HCT116 (cell line): ENCODE data around the gene SMAD2. TPM values are rescaled to one million over a fixed set of nuclear protein-coding genes. Genes with fewer than 3 reads are reported as not detected.

Experiments used
- ATAC-seq: fragments of 200-7000 bp; cut with Tn5 transposase; 2 replicates; pipeline ENCODE4 v1.9.1; 2020; ENCODE audit warnings: mild to moderate bottlenecking, moderate library complexity
- BruUV-seq: library from RNA; stranded (reverse); fragments of 400-500 nt; replicated peaks from 2 replicates; lab custom pipeline; 2021; lab: Mats Ljungman, UMichigan
- CTCF ChIA-PET: fragments of 300-600 bp; sonication (Branson Sonifier 250); formaldehyde crosslinking; loops from one replicate; lab custom pipeline; 2021; ENCODE audit warnings: antibody characterized with exemption; lab: Charles Lee
- POLR2A ChIA-PET: fragments of 300-600, 350-600 bp; sonication (Branson Sonifier 250); formaldehyde crosslinking; loops from one replicate; lab custom pipeline; 2021; ENCODE audit warnings: antibody characterized with exemption; lab: Charles Lee
- RAD21 ChIA-PET, 2 experiments: fragments of 300-600 bp; sonication (Branson Sonifier 250); formaldehyde crosslinking; loops; one replicate each; lab custom pipeline; 2023; ENCODE audit warnings: low total read pairs in 2 of 2; ENCODE audit not compliant: uncharacterized antibody in 2 of 2, unreplicated experiment in 2 of 2, low non-redundant PET in 1 of 2; lab: Charles Lee
- DNase-seq: peaks from one replicate; pipeline ENCODE4 v3.0.0-alpha.2; 2010; ENCODE audit warnings: low read depth, low spot score
- H2AFZ ChIP-seq: fragments of 200-600 bp; shearing (Covaris generic), sonication (generic); 2 replicates; pipeline ENCODE4 v1.6.1; 2017; ENCODE audit warnings: low read depth, mixed run types, mixed read lengths, antibody characterized with exemption, low read length; ENCODE audit not compliant: poor library complexity, severe bottlenecking
- H3K27ac ChIP-seq: 2 replicates; pipeline ENCODE4 v1.5.1; 2012; ENCODE audit warnings: low read depth, low read length
- H3K27me3 ChIP-seq: fragments of 200-600 bp; sonication (generic); 2 replicates; pipeline ENCODE4 v1.6.1; 2016; ENCODE audit warnings: mixed run types, low read length, mixed read lengths; ENCODE audit not compliant: insufficient read depth
- H3K36me3 ChIP-seq, 2 experiments: fragments of 200-500 bp in 1 of 2; fragments of 200-600 bp in 1 of 2; sonication (Bioruptor generic) in 1 of 2; sonication (generic) in 1 of 2; 2 replicates each; pipeline versions ENCODE4 v1.5.1 to v1.6.1; 2014 to 2016; ENCODE audit warnings: low read length in 2 of 2, inconsistent platforms in 1 of 2, mixed read lengths in 1 of 2, mixed run types in 1 of 2; ENCODE audit not compliant: insufficient read depth in 2 of 2, control insufficient read depth in 1 of 2
- H3K4me1 ChIP-seq, 2 experiments: fragments of 200-600 bp in 1 of 2; sonication (generic) in 1 of 2; 2 replicates each; pipeline versions ENCODE4 v1.5.1 to v1.6.1; 2012 to 2017; ENCODE audit warnings: low read length in 2 of 2, inconsistent platforms in 1 of 2, mild to moderate bottlenecking in 1 of 2, mixed read lengths in 1 of 2, mixed run types in 1 of 2, moderate library complexity in 1 of 2; ENCODE audit not compliant: insufficient read depth in 2 of 2, control insufficient read depth in 1 of 2
- H3K4me2 ChIP-seq: fragments of 200-600 bp; sonication (generic); 2 replicates; pipeline ENCODE4 v1.6.1; 2017; ENCODE audit warnings: mixed run types, low read length, mixed read lengths
- H3K4me3 ChIP-seq, 2 experiments: fragments of 200-600 bp in 1 of 2; sonication (generic) in 1 of 2; replicated peaks in 1 of 2; 2 replicates each; pipeline ENCODE4 v1.5.1; 2011 to 2016; ENCODE audit warnings: low read length in 2 of 2, control low read depth in 1 of 2, low read depth in 1 of 2, mild to moderate bottlenecking in 1 of 2, mixed read lengths in 1 of 2, mixed run types in 1 of 2
- H3K79me2 ChIP-seq: fragments of 200-600 bp; sonication (generic); 2 replicates; pipeline ENCODE4 v1.6.1; 2017; ENCODE audit warnings: mild to moderate bottlenecking, mixed run types, low read length, moderate library complexity, mixed read lengths; ENCODE audit not compliant: insufficient read depth
- H3K9ac ChIP-seq: fragments of 200-600 bp; sonication (generic); 2 replicates; pipeline ENCODE4 v1.6.1; 2016; ENCODE audit warnings: low read length, mixed read lengths
- H3K9me2 ChIP-seq: fragments of 200-600 bp; sonication (generic), shearing (Covaris generic); 2 replicates; pipeline ENCODE4 v1.6.1; 2017; ENCODE audit warnings: mixed run types, mild to moderate bottlenecking, moderate library complexity; ENCODE audit not compliant: insufficient read depth
- H3K9me3 ChIP-seq, 2 experiments: fragments of 200-500 bp in 1 of 2; fragments of 200-600 bp in 1 of 2; sonication (Bioruptor generic) in 1 of 2; sonication (generic) in 1 of 2; 2 replicates each; pipeline ENCODE4 v1.6.1; 2014 to 2017; ENCODE audit warnings: low read length in 2 of 2, mixed read lengths in 2 of 2, inconsistent platforms in 1 of 2, low read depth in 1 of 2, mild to moderate bottlenecking in 1 of 2, mixed run types in 1 of 2, moderate library complexity in 1 of 2; ENCODE audit not compliant: control insufficient read depth in 1 of 2, insufficient read depth in 1 of 2
- H4K20me1 ChIP-seq: fragments of 200-600 bp; sonication (generic), shearing (Covaris generic); 2 replicates; pipeline ENCODE4 v1.6.1; 2017; ENCODE audit warnings: mixed run types, mild to moderate bottlenecking, moderate library complexity; ENCODE audit not compliant: insufficient read depth
- ATF3 ChIP-seq: IDR thresholded peaks from 2 replicates; pipeline ENCODE4 v1.6.1; 2012
- EGR1 ChIP-seq: IDR thresholded peaks from 2 replicates; pipeline ENCODE4 v1.6.1; 2012; ENCODE audit warnings: low read depth
- EZH2 ChIP-seq: fragments of 200-600 bp; sonication (generic); IDR thresholded peaks from 2 replicates; pipeline ENCODE4 v1.6.1; 2017; ENCODE audit warnings: antibody characterized with exemption, mixed run types
- FOSL1 ChIP-seq: IDR thresholded peaks from 2 replicates; pipeline ENCODE4 v1.6.1; 2012; ENCODE audit warnings: low read depth
- MAX ChIP-seq: IDR thresholded peaks from 2 replicates; pipeline ENCODE4 v1.6.1; 2012
- POLR2A ChIP-seq: IDR thresholded peaks from 2 replicates; pipeline ENCODE4 v1.7.0; 2011; ENCODE audit warnings: borderline replicate concordance; ENCODE audit not compliant: insufficient read depth, insufficient read length; ENCODE audit errors: extremely low read depth
- POLR2AphosphoS5 ChIP-seq: IDR thresholded peaks from 2 replicates; pipeline ENCODE4 v1.6.1; 2011; ENCODE audit warnings: mild to moderate bottlenecking, low read depth, low read length, moderate library complexity
- SRF ChIP-seq: IDR thresholded peaks from 2 replicates; pipeline ENCODE4 v1.6.1; 2012; ENCODE audit warnings: low read depth
- YY1 ChIP-seq: IDR thresholded peaks from 2 replicates; pipeline ENCODE4 v1.6.1; 2011; ENCODE audit warnings: low read length, low read depth, moderate library complexity, mild to moderate bottlenecking; ENCODE audit not compliant: insufficient replicate concordance; ENCODE audit errors: extremely low read depth
- ZBTB33 ChIP-seq: IDR thresholded peaks from 2 replicates; pipeline ENCODE4 v1.6.1; 2011; ENCODE audit warnings: mild to moderate bottlenecking, low read length, moderate library complexity; ENCODE audit not compliant: insufficient replicate concordance; ENCODE audit errors: extremely low read depth
- ZNF274 ChIP-seq: fragments of 200-500 bp; sonication (Bioruptor generic); IDR thresholded peaks from 2 replicates; pipeline ENCODE4 v1.6.1; 2014; ENCODE audit warnings: mild to moderate bottlenecking, low read depth, low read length, inconsistent platforms
- intact Hi-C: fragments of 100-400 bp; cut with micrococcal nuclease; formaldehyde crosslinking; loops from 2 replicates; pipeline ENCODE4 v1.10.0; 2022
- total RNA-seq: library from RNA; stranded (reverse); gene quantifications from one replicate; pipeline ENCODE4 v1.2.1, GENCODE V29; 2021; ENCODE audit not compliant: unreplicated experiment

The SMAD2 gene
- total RNA-seq, 1 experiment from 2014 or later, result 130 TPM

GRCh38 chr18:47978603-47979002, 48.1 kb upstream of the SMAD2 start:
- Histone ChIP-seq H3K4me2 (no peak overlapping the region), H2AFZ (no peak overlapping the region), H3K9me3 (no peaks in the 10 kb centered on the region), H4K20me1 (no peaks in the 10 kb centered on the region), H3K79me2 (no peaks in the 10 kb centered on the region), H3K27me3 (no peaks in the 10 kb centered on the region), H3K27ac (no peak overlapping the region), H3K36me3 (no peaks in the 10 kb centered on the region), H3K4me1 (no peaks in the 10 kb centered on the region), H3K4me3 (no peak overlapping the region), H3K9me2 (no peaks in the 10 kb centered on the region), H3K9ac (no peak overlapping the region)
- ChIA-PET POLR2A (no interaction called here), CTCF (no interaction called here), RAD21 (no interaction called here)
- BruUV-seq, result no TSS peak
- TF ChIP-seq POLR2A, result no peak
- TF ChIP-seq FOSL1, result no peak
- no peak for TF ChIP-seq ATF3
- no peak for TF ChIP-seq MAX
- no peak for TF ChIP-seq ZBTB33
- TF ChIP-seq YY1, result no peak
- no peak for TF ChIP-seq EZH2
- TF ChIP-seq EGR1, result no peak
- DNase-seq (no peak), ATAC-seq (no peak)
- intact Hi-C loops, result no loop called here

DNA sequence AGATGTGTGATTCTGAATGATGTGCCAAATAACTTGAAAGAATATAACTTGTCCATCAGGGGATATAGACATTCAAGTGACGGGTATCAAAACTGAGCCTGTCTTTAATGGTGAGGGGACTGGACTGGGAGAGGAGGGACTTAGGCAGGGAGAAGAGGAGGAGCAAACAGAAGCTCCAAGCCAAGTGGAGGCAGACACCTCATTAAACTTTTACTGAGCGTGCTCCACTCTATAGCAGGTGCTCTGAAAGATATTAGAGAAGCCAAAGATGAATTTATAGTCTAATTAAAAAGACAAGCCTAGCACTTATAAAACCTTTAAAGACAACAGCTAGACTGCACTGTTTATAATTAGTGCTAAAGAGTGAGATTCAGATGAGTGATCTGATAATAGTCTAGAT, 47.7 kb upstream of the SMAD2 start:
- no peaks in the 10 kb centered on the region for H3K9me2 ChIP-seq
- no peak overlapping the region for H3K27ac ChIP-seq
- RAD21 ChIA-PET, result no interaction called here
- H3K36me3 ChIP-seq, result no peaks in the 10 kb centered on the region
- CTCF ChIA-PET, result no interaction called here
- H3K79me2 ChIP-seq, result no peaks in the 10 kb centered on the region
- H3K4me3 ChIP-seq, result no peak overlapping the region
- no peak for ATAC-seq
- H2AFZ ChIP-seq, result no peak overlapping the region
- intact Hi-C loops, result no loop called here
- no peaks in the 10 kb centered on the region for H3K9me3 ChIP-seq
- H3K4me2 ChIP-seq, result no peak overlapping the region
- no peak for DNase-seq
- TF ChIP-seq EGR1 (no peak), SRF (no peak), POLR2AphosphoS5 (no peak), ZNF274 (no peak), FOSL1 (no peak)
- POLR2A ChIA-PET, result no interaction called here
- H4K20me1 ChIP-seq, result no peaks in the 10 kb centered on the region
- H3K4me1 ChIP-seq, result no peaks in the 10 kb centered on the region
- H3K9ac ChIP-seq, result no peak overlapping the region
- H3K27me3 ChIP-seq, result no peaks in the 10 kb centered on the region
- no TSS peak for BruUV-seq
